ENCODE measurements around the gene TAF4.

The TAF4 gene

DNA sequence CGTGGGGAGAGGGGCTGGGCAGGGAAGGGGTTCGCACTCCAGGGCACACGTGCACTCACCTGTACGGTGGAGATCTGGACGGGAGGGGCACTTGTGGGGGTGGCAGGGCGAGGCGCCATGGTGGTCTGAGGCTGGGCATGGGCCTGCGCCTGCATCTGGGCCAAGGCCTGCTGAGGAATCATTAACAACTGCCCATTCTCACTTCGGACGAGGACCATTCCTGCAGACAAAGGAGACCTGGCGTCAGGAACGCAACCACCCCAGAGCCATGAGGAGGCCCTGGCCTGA, 51.2 kb downstream of the TAF4 start:
- Histone ChIP-seq H3K9me3 (ENCODE audit: control insufficient read depth in 1 of 2, low read length in 2 of 2) (no peaks in the 10 kb centered on the region), H3K27me3 (ENCODE audit: control insufficient read depth in 1 of 2, insufficient read depth in 2 of 2, low read length in 2 of 2) (no peaks in the 10 kb centered on the region), H3K4me1 (ENCODE audit: control insufficient read depth in 1 of 2, insufficient read depth in 2 of 2, low read length in 2 of 2) (no peaks in the 10 kb centered on the region), H3K9ac (ENCODE audit: low read depth in 1 of 2, low read length in 2 of 2) (no peak overlapping the region), H3K27ac (ENCODE audit: low read depth, low read length) (no peak overlapping the region), H3K4me3 (ENCODE audit: low read depth in 1 of 2, low read length in 2 of 2) (no peak overlapping the region), H3K36me3 (ENCODE audit: control insufficient read depth in 1 of 2, insufficient read depth in 2 of 2, low read length in 2 of 2) (peaks cover 20 to 45% of the 10 kb centered on the region in 2 donors)

DNA sequence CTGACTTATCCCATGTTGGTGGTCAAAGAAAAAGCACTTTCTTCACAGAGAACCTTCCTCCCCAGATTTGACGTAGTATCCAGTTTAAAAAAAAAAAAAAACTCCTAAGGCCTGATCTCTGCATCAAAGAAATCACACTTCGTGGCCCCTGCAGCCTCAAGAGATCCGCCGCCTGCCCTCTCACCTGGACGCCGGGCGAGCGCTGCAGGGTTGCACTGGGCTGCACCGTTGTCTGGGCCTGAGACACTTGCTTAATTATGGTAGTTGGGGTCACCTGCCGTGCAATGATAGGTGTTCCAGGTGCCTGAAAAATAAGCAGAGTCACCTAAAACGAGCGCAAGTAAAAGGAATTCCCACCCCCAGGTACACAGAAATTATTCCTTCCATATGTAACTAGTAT, 53.0 kb downstream of the TAF4 start:
- Histone ChIP-seq H3K9me3 (ENCODE audit: control insufficient read depth in 1 of 2, low read length in 2 of 2) (no peaks in the 10 kb centered on the region), H3K36me3 (ENCODE audit: control insufficient read depth in 1 of 2, insufficient read depth in 2 of 2, low read length in 2 of 2) (peaks cover 36 to 63% of the 10 kb centered on the region in 2 donors), H3K4me3 (ENCODE audit: low read depth in 1 of 2, low read length in 2 of 2) (no peak overlapping the region)

DNA sequence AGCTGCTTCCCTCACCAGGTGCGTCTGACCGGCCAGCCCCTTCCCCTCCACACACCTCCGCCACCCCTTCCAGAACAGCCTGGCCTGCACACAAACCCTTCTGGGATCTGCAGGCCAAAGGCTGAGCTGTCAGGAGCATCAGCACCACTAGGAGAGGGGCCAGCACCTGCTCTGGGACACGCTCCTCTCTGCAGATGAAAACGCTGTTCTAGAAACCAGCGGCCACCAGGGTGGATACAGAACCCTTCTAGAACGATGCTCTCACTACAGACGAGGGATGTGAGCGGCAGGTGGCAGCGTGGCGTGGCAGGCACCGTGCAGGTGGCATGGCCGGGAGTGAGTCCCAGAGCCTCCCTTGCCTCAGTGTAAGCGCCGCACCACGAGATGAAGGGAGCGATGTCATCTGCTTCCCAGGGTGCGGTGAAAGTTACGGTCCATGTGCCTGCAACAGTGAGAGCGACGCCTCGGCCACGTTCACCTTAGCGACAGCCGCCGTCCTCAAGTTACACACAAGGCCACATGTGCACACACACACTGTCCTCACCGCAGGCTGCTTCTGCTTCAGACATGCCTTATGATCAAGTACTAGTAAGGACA, 53.6 kb downstream of the TAF4 start:
- Histone ChIP-seq H3K4me1 (ENCODE audit: control insufficient read depth in 1 of 2, insufficient read depth in 2 of 2, low read length in 2 of 2) (no peaks in the 10 kb centered on the region), H3K27ac (ENCODE audit: low read depth, low read length) (no peak overlapping the region), H3K36me3 (ENCODE audit: control insufficient read depth in 1 of 2, insufficient read depth in 2 of 2, low read length in 2 of 2) (peaks cover 42 to 69% of the 10 kb centered on the region in 2 donors), H3K9ac (ENCODE audit: low read depth in 1 of 2, low read length in 2 of 2) (no peak overlapping the region), H3K4me3 (ENCODE audit: low read depth in 1 of 2, low read length in 2 of 2) (no peak overlapping the region), H3K27me3 (ENCODE audit: control insufficient read depth in 1 of 2, insufficient read depth in 2 of 2, low read length in 2 of 2) (no peaks in the 10 kb centered on the region), H3K9me3 (ENCODE audit: control insufficient read depth in 1 of 2, low read length in 2 of 2) (no peaks in the 10 kb centered on the region)

More for the DNA sequence above, 53.0 kb downstream of the TAF4 start:
- H3K9ac ChIP-seq (ENCODE audit: low read depth in 1 of 2, low read length in 2 of 2), result no peak overlapping the region
- H3K4me1 ChIP-seq (ENCODE audit: control insufficient read depth in 1 of 2, insufficient read depth in 2 of 2, low read length in 2 of 2), result no peaks in the 10 kb centered on the region
- no peaks in the 10 kb centered on the region for H3K27me3 ChIP-seq (ENCODE audit: control insufficient read depth in 1 of 2, insufficient read depth in 2 of 2, low read length in 2 of 2)
- no peak overlapping the region for H3K27ac ChIP-seq (ENCODE audit: low read depth, low read length)

GRCh38 chr20:62011403-62011790, 54.3 kb downstream of the TAF4 start:
- no peaks in the 10 kb centered on the region for H3K4me1 ChIP-seq (ENCODE audit: control insufficient read depth in 1 of 2, insufficient read depth in 2 of 2, low read length in 2 of 2)
- H3K27me3 ChIP-seq (ENCODE audit: control insufficient read depth in 1 of 2, insufficient read depth in 2 of 2, low read length in 2 of 2), result no peaks in the 10 kb centered on the region
- H3K27ac ChIP-seq (ENCODE audit: low read depth, low read length), result no peak overlapping the region
- H3K4me3 ChIP-seq (ENCODE audit: low read depth in 1 of 2, low read length in 2 of 2), result no peak overlapping the region
- no peaks in the 10 kb centered on the region for H3K9me3 ChIP-seq (ENCODE audit: control insufficient read depth in 1 of 2, low read length in 2 of 2)
- H3K36me3 ChIP-seq (ENCODE audit: control insufficient read depth in 1 of 2, insufficient read depth in 2 of 2, low read length in 2 of 2), result peaks cover 44 to 74% of the 10 kb centered on the region in 2 donors
- no peak overlapping the region for H3K9ac ChIP-seq (ENCODE audit: low read depth in 1 of 2, low read length in 2 of 2)

- Histone ChIP-seq H3K9ac (ENCODE audit: low read depth in 1 of 2, low read length in 2 of 2) (no peak overlapping the region), H3K9me3 (ENCODE audit: control insufficient read depth in 1 of 2, low read length in 2 of 2) (no peaks in the 10 kb centered on the region), H3K4me3 (ENCODE audit: low read depth in 1 of 2, low read length in 2 of 2) (no peak overlapping the region), H3K27me3 (ENCODE audit: control insufficient read depth in 1 of 2, insufficient read depth in 2 of 2, low read length in 2 of 2) (no peaks in the 10 kb centered on the region), H3K4me1 (ENCODE audit: control insufficient read depth in 1 of 2, insufficient read depth in 2 of 2, low read length in 2 of 2) (no peaks in the 10 kb centered on the region), H3K27ac (ENCODE audit: low read depth, low read length) (no peak overlapping the region), H3K36me3 (ENCODE audit: control insufficient read depth in 1 of 2, insufficient read depth in 2 of 2, low read length in 2 of 2) (peaks cover 50 to 81% of the 10 kb centered on the region in 2 donors)
Measured at GRCh38 chr20:62010551-62011402, 54.9 kb downstream of the TAF4 start.

DNA sequence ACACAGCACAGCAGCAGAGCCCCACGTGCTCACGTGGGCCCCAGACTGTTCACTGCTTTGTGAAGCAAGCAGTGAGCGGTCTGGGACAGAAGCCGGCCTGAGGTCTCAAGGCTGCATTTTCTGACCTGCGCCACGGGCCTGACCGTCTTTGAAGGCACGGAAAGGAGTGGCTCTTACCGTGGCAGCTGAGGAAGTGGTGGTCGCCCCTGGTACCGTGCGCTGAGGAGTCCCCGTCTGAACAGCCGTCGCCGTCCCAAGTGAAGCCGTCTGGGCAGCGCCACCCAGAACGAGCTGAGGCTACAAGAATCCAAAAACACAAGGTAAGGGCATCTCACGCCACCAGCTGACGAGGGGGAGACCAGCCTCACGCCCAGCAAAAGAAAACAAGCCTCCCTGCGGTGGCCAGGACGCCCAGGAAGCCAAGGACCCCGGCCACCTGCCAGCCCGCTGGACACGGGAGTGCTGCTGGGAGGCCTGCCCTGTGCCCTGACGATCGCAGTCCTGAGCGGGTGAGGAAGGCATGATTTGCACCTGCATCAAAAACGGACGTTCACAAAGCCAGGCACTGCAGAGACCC, 55.7 kb downstream of the TAF4 start:
- H3K36me3 ChIP-seq (ENCODE audit: control insufficient read depth in 1 of 2, insufficient read depth in 2 of 2, low read length in 2 of 2), result peaks cover 56 to 89% of the 10 kb centered on the region in 2 donors
- H3K27ac ChIP-seq (ENCODE audit: low read depth, low read length), result no peak overlapping the region
- no peak overlapping the region for H3K4me3 ChIP-seq (ENCODE audit: low read depth in 1 of 2, low read length in 2 of 2)

GRCh38 chr20:62009322-62009721, 56.4 kb downstream of the TAF4 start:
- Histone ChIP-seq H3K27me3 (ENCODE audit: control insufficient read depth in 1 of 2, insufficient read depth in 2 of 2, low read length in 2 of 2) (no peaks in the 10 kb centered on the region), H3K36me3 (ENCODE audit: control insufficient read depth in 1 of 2, insufficient read depth in 2 of 2, low read length in 2 of 2) (peaks cover 60 to 90% of the 10 kb centered on the region in 2 donors), H3K4me1 (ENCODE audit: control insufficient read depth in 1 of 2, insufficient read depth in 2 of 2, low read length in 2 of 2) (no peaks in the 10 kb centered on the region), H3K9ac (ENCODE audit: low read depth in 1 of 2, low read length in 2 of 2) (no peak overlapping the region), H3K27ac (ENCODE audit: low read depth, low read length) (no peak overlapping the region), H3K4me3 (ENCODE audit: low read depth in 1 of 2, low read length in 2 of 2) (no peak overlapping the region), H3K9me3 (ENCODE audit: control insufficient read depth in 1 of 2, low read length in 2 of 2) (no peaks in the 10 kb centered on the region)

More for the DNA sequence above, 55.7 kb downstream of the TAF4 start:
- H3K9me3 ChIP-seq (ENCODE audit: control insufficient read depth in 1 of 2, low read length in 2 of 2), result no peaks in the 10 kb centered on the region
- no peak overlapping the region for H3K9ac ChIP-seq (ENCODE audit: low read depth in 1 of 2, low read length in 2 of 2)
- no peaks in the 10 kb centered on the region for H3K4me1 ChIP-seq (ENCODE audit: control insufficient read depth in 1 of 2, insufficient read depth in 2 of 2, low read length in 2 of 2)
- H3K27me3 ChIP-seq (ENCODE audit: control insufficient read depth in 1 of 2, insufficient read depth in 2 of 2, low read length in 2 of 2), result no peaks in the 10 kb centered on the region

GRCh38 chr20:62008643-62009183, 57.0 kb downstream of the TAF4 start:
- H3K9ac ChIP-seq (ENCODE audit: low read depth in 1 of 2, low read length in 2 of 2), result no peak overlapping the region
- H3K36me3 ChIP-seq (ENCODE audit: control insufficient read depth in 1 of 2, insufficient read depth in 2 of 2, low read length in 2 of 2), result peaks cover 57 to 92% of the 10 kb centered on the region in 2 donors
- no peak overlapping the region for H3K27ac ChIP-seq (ENCODE audit: low read depth, low read length)

GRCh38 chr20:62007127-62007647, 58.5 kb downstream of the TAF4 start:
- no peak overlapping the region for H3K9ac ChIP-seq (ENCODE audit: low read depth in 1 of 2, low read length in 2 of 2)
- no peak overlapping the region for H3K4me3 ChIP-seq (ENCODE audit: low read depth in 1 of 2, low read length in 2 of 2)
- no peaks in the 10 kb centered on the region for H3K4me1 ChIP-seq (ENCODE audit: control insufficient read depth in 1 of 2, insufficient read depth in 2 of 2, low read length in 2 of 2)
- H3K27ac ChIP-seq (ENCODE audit: low read depth, low read length), result no peak overlapping the region
- no peaks in the 10 kb centered on the region for H3K27me3 ChIP-seq (ENCODE audit: control insufficient read depth in 1 of 2, insufficient read depth in 2 of 2, low read length in 2 of 2)
- peaks cover 55 to 92% of the 10 kb centered on the region in 2 donors for H3K36me3 ChIP-seq (ENCODE audit: control insufficient read depth in 1 of 2, insufficient read depth in 2 of 2, low read length in 2 of 2)
- H3K9me3 ChIP-seq (ENCODE audit: control insufficient read depth in 1 of 2, low read length in 2 of 2), result no peaks in the 10 kb centered on the region

More at GRCh38 chr20:62008643-62009183, 57.0 kb downstream of the TAF4 start:
- Histone ChIP-seq H3K4me3 (ENCODE audit: low read depth in 1 of 2, low read length in 2 of 2) (no peak overlapping the region), H3K4me1 (ENCODE audit: control insufficient read depth in 1 of 2, insufficient read depth in 2 of 2, low read length in 2 of 2) (no peaks in the 10 kb centered on the region), H3K9me3 (ENCODE audit: control insufficient read depth in 1 of 2, low read length in 2 of 2) (no peaks in the 10 kb centered on the region), H3K27me3 (ENCODE audit: control insufficient read depth in 1 of 2, insufficient read depth in 2 of 2, low read length in 2 of 2) (no peaks in the 10 kb centered on the region)

DNA sequence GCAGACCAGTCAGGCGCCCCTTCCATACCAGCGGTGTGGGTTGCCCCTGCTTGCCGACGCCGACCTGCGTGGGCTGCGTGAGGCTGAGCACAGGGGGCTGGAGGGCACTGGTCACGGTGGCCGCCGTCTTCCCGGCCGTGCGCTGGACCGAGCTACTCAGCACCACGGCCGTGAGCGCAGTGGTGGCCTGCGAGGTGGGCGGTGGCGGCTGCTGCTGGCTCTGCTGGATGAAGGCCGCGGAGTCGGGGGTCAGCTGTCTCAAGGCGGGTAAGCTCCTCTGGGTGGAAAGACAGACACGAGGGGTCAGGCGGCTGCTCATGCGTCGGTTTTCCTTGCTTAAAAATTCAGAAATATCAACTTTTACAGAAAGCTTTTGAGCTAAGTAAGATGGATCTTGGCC, 59.2 kb downstream of the TAF4 start:
- Histone ChIP-seq H3K4me3 (ENCODE audit: low read depth in 1 of 2, low read length in 2 of 2) (no peak overlapping the region), H3K27ac (ENCODE audit: low read depth, low read length) (no peak overlapping the region), H3K27me3 (ENCODE audit: control insufficient read depth in 1 of 2, insufficient read depth in 2 of 2, low read length in 2 of 2) (no peaks in the 10 kb centered on the region), H3K9ac (ENCODE audit: low read depth in 1 of 2, low read length in 2 of 2) (no peak overlapping the region), H3K4me1 (ENCODE audit: control insufficient read depth in 1 of 2, insufficient read depth in 2 of 2, low read length in 2 of 2) (no peaks in the 10 kb centered on the region), H3K9me3 (ENCODE audit: control insufficient read depth in 1 of 2, low read length in 2 of 2) (no peaks in the 10 kb centered on the region), H3K36me3 (ENCODE audit: control insufficient read depth in 1 of 2, insufficient read depth in 2 of 2, low read length in 2 of 2) (peaks cover 55 to 92% of the 10 kb centered on the region in 2 donors)

Data from duodenal mucosa (tissue), 2 donors.